ENCODE data around the gene ZNF574.
"Not testable (repeated sequence)": the region's sequence is repeated elsewhere in the genome, so short reads cannot be mapped to it uniquely, and the experiment has no call there.

Gene ZNF574, protein sequence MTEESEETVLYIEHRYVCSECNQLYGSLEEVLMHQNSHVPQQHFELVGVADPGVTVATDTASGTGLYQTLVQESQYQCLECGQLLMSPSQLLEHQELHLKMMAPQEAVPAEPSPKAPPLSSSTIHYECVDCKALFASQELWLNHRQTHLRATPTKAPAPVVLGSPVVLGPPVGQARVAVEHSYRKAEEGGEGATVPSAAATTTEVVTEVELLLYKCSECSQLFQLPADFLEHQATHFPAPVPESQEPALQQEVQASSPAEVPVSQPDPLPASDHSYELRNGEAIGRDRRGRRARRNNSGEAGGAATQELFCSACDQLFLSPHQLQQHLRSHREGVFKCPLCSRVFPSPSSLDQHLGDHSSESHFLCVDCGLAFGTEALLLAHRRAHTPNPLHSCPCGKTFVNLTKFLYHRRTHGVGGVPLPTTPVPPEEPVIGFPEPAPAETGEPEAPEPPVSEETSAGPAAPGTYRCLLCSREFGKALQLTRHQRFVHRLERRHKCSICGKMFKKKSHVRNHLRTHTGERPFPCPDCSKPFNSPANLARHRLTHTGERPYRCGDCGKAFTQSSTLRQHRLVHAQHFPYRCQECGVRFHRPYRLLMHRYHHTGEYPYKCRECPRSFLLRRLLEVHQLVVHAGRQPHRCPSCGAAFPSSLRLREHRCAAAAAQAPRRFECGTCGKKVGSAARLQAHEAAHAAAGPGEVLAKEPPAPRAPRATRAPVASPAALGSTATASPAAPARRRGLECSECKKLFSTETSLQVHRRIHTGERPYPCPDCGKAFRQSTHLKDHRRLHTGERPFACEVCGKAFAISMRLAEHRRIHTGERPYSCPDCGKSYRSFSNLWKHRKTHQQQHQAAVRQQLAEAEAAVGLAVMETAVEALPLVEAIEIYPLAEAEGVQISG

DNA sequence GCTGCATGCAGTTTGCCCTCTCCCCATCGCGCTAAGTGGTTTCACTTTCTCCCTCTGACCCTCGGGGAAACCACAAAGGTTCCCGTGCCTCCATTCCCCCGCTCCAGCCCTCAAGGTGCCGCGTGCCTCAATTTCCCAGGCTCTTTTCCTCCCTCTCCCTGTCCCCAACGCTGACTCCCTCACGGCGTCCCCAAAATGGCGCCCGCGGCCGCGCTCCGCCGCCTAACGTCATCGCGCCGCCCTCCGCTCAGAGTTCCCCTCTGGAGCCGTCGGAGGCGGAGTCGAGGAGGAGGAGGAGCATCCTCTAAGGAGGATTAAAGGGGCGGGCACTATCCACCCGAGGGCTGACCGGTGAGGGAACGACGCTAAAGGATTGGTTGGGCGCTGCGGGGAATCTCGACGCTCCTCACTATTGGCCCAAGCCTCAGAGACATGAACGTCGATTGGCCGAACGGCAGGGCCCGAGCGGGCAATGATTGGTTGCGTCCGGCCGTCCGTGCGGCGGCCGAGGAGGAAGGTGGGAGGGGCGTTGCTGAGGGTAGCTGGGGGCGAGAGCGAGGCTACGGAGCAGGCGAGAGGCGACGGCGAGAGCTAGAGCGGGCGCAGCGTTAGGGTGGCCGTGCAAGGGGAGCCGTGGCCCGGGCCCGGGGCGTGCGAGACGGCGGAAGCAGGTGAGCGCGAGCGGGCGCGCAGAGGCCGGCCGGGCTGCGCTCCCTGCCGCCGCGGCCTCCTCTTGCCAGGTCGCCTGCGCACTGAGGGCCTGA, at the start of gene ZNF574:
Gene ZNF574, plus strand, starts transcription at position 551 of the 764 bp plus-strand sequence. CDS start 2,441 bp downstream, outside the sequence.
- DNase-seq (ENCODE audit: low spot score), result peak; percentile 99

DNA sequence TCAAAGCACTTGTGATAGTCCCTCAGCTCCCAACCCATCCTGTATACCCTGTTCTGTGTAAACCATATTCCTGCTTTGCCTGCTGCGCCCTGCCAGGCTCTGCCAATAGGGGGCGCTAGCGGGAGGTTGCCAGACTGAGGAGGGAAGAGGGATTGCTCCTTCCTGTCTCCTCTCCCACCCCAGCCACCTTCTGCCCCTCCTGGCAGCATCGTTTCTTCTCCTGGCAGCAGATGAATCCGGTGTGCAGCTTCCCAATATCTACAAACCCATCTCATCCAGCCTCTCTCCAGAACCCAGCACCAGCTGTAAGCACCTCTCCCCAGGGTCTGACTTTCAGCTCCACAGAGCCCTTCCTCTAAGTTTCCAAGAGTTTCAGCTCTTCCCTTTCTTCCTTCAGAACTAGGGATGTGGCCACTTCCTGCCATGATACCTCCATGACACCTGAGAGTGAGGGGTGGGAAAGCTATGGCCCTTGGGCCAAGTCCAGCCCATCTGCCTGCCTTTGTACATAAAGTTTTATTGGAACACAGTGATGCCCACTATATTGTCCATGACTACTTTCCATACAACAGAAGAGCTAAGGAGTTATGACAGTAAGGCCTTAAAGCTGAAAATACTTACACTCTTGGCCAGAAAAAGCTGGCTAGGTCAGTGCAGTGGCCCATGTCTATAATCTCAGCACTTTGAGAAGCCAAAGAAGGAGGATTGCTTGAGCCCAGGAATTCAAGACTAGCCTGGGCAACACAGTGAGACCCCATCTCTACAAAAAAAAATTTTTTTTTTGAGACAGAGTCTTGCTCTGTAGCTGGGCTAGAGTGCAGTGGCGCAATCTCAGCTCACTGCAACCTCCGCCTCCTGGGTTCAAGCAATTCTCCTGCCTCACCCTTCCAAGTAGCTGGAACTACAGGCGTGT, 47.4 kb upstream of the ZNF574 start:
- no peak for DNase-seq (ENCODE audit: low spot score)

DNA sequence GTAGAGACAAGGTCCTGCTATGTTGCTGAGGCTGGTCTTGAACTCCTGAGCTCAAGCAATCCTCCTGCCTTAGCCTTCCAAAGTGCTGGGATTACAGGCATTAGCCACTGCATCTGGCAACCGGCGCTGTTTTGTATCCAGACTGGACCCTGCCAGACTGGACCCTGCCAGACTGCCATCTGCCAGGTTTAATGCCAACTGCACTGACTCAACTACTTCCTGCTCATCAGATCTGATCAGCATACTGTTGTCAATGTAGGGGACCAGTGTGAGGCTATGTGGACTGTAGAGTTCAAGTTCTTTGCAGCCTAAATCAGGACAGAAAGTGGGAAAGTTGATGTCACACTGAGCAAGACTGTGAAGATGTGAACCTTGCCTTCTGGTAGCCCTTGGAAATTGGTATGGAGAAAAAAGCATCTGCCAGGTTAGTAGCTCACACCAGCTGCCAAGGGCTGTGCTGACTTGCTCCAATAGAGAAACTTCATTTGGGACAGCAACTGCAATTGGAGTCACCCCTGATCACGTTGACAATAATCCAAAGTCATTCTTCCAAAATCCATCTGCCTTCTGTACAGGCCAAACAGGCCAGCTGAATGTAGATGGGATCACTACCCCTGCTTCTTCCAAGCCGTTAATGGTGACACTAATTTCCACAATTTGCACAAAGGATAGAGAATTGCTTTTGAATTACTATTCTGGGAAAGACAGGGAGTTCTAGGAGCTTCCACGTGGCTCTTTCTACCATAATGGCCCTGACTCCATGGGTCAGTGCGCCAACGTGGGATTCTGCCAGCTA, 45.1 kb upstream of the ZNF574 start:
- DNase-seq (ENCODE audit: low spot score), result no peak

DNA sequence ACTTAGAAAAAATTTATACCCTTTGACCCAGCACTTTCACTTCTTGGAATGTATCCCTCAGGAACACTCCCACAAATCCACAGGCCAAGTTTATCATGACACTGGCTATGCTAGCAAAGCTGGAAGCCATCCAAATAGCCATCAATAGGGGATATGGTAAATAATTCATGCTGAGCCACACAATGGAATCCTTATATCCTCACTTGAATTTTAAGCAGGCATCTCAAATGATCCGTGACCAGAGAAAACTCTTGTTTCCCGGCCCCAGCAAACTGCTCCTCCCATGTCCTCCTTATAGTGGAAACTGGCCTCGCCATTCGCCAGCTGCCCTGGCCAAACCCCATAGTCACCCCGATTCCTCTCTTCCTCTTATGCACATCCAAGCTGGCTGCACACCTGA, 43.5 kb upstream of the ZNF574 start:
- no peak for DNase-seq (ENCODE audit: low spot score)

DNA sequence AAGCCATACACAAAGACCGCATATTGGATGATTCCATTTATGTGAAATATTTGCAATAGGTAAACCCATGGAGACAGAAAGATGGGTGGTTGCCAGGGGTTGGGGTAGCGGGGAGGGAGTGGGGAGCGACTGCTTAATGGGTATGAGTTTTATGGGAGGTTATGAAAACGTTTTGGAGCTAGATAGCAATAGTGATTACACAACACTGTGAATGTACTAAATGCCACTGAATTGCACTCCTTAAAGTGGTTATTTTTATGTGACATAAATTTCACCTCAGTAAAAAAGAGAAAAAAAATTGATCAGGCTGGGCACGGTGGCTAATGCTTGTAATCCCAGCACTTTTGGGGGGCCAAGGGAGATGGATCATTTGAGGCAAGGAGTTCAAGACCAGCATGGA, 42.6 kb upstream of the ZNF574 start:
- no peak for DNase-seq (ENCODE audit: low spot score)

DNA sequence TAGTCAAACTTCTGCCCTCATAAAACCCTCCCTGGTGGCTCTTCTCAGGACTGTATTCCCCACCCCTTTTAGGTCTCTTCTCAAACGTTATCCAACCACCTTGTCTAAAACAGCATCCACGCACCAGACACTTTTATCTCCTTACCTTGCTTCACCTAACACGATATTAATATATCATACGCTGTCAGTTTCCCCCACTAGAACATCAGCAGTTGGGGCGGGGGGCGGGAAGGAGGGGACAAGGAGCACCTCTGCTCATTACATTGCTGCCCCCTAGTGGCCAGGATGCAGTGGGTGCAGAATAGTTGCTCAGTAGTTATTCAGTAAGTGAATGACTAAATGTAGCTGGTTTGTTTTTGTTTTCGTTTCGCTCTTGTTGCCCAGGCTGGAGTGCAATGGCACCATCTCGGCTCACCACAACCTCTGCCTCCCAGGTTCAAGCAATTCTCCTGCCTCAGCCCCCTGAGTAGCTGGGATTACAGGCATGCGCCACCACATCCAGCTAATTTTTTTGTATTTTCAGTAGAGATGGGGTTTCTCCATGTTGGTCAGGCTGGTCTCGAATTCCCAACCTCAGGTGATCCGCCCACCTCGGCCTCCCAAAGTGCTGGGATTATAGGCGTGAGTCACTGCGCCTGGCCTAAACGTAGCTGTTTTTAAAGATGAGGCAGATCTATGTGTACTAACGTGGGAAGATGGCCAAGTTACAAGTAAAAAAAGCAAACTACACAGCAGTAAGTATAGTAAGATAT, 41.1 kb upstream of the ZNF574 start:
- DNase-seq (ENCODE audit: low spot score), result peak; percentile 87

DNA sequence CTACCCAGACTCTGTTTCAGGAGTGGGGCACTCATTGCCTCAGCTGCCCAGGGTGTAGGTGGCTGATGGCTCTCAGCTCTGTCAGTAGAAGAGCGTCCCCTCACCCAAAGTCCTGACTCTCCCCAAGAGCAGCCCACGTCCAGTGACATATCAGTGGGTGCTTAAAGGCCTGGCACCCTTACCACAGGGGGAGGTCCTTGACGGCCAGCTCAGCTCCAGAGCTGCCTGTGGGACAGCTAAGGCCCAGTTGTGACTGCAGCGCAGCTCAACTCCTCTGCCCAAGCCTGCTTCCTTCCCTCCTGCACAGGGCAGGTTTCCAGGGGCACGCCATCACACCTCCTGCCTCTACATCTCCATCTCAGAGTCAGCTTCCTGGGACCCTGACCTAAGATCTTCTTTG, 38.3 kb upstream of the ZNF574 start:
- no peak for DNase-seq (ENCODE audit: low spot score)

DNA sequence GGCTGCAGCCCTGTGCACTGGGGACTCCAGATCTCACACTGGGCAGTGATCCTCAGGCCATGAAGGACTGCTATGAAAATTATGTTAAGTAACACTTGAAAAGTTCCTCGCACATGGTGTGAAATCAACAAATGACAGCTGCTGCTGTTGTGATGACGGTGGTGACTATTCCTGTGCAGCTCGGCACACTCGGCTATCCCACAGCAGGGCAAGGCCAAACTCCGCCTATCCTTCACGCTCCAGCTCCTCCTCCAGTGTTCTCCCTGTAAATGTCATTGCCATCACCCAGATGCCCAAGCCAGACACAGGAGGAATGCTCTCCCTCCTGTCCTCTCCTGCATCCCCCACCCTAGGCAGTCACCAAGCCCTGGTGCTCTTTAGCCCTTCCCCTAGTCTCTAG, 37.3 kb upstream of the ZNF574 start:
- no peak for DNase-seq (ENCODE audit: low spot score)

DNA sequence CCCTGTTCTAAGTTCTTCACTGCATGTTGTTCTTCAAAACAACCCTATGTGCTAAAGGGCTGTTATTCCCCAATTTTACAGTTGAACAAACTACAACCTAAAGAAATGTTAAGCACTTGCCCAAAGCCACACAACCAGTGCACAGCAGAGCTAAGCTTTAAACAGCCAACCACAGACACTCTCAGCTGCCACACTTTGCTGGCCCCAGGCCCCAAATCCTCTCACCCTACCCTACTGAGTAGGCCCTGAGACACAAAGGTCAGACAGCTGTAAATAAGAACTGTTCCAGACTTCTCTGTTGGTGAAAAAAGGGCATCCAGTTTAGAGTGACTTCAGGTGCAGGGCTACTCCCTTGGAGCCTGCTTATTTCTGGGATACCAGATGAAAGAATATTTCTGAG, 35.9 kb upstream of the ZNF574 start:
- no peak for DNase-seq (ENCODE audit: low spot score)

DNA sequence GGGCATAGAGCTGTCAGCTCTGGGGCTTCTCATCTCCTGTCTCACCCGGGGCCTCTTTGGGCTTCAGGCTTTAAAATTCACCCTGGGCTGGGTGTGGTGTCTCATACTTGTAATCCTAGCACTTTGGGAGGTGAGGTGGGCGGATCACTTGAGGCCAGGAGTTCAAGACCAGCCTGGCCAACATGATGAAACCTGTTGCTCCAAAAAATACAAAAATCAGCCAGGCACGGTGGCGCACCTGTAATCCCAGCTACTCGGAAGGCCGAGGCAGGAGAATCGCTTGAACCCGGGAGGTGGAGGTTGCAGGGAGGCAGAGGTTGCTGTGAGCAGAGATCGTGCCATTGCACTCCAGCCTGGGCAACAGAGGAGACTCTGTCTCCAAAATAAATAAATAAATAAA, 35.5 kb upstream of the ZNF574 start:
- not testable (repeated sequence) for DNase-seq (ENCODE audit: low spot score)

DNA sequence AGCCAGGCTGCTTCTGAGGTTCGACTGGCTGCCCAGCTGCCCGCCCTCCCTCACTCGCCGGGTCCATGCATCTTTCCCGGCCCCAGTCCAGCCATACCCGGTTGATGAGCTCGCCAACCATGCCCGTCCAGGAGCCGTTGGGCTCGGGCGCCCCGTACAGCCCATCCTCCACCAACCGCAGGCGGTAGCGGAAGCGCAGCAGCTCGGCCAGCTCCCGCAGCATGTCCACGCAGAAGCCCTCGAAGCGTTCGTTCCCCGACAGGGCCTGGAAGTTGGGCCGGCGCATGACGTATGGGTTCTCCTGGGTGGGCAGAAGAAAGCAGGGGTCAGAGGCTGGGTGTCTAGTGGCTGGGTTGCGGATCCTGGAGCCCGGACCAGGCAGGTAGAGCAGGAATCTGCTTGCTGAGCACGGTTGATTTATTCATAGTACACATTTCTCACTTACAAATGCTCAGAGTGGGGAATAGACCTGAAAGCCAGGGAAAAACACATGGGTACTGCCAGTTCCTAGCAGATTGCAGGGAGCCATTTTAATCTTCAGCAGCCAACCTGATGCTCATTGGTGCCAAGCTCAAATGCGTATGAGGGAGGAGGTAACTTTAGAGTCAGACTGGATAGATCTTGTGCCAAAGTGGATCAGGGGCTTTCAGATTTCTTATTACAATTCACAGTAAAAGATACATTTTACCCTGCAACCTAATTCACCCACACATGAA, 33.4 kb upstream of the ZNF574 start:
- no peak for DNase-seq (ENCODE audit: low spot score)

DNA sequence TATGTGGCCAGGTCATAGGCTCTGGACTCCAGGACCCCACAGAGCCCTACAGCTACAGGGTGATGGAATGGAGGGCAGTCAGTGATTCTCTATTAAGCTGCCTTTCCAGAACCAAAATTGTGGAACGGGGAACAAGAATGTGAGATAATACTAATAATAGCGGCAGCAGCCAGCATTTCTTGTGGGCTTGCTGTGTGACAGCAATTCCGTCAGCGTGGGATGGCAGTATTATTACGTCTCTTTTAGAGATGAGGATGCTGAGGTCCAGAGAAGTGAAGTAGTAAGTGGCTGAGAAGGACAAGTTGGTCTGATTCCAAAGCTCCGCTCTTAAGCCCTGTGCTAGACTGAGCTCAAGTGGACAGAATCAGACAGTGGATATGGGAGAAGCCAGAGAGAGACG, 30.4 kb upstream of the ZNF574 start:
- no peak for DNase-seq (ENCODE audit: low spot score)

DNA sequence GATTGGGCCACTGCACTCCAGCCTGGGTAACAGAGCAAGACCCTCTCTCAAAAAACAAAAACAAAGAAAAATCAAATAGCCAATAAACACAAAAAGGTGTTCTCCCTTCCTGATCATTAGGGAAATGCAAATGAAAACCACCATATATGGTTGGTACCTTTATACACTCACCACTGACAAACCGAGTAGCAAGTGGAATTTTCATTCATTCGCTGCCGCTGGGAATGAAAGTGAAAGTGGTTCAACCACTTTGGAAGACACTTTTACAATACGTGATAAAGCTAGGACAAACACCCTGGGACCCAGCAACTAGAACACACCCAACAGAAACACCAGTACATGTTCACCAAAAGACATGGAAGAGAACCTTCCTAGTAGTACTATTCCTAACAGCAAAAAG, 27.0 kb upstream of the ZNF574 start:
- DNase-seq (ENCODE audit: low spot score), result no peak

DNA sequence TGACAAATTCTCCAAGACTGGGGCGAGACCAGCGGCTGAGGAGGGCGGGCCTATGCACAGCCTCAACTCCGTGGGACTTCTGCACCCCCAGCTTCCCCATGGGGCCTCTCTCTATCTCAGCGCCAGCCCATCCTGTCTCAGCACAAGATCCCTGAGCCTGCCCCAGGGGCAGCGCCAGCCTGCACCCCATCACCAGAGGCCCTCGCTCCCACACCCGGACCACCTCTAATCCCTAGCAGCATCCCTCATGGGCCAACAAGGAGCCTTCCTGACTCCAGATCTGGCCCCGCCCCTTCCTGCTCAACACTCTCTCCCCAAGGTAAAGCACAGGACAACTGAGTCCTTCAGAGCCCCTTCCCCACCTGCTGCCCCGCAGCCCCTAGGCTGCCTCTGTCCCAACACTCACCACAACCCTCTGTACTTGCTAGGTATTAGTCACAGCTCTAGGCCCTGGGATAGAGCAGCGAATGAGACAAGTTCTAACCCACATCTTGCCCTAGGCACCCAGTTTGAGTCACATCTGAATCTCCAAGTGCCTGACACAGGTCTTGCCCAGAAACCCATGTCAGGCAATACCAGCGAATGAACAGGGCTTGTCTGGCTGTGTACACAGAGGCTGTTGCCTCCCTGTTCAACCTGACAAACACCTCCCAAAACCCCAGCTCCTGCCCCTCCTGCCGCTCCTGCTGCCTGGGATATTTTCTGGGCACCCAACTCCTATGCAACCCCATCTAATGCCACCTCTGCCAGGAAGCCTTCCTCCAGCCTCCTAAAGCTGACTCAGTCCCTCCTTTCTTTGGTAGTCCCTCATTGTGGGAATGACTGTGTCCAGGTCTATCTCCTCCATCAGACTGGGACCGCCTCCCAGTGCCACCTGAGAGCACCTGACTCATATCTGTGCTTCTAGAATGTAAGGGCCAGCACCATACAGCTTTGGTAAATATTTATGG, 24.5 kb upstream of the ZNF574 start:
- no peak for DNase-seq (ENCODE audit: low spot score)

DNA sequence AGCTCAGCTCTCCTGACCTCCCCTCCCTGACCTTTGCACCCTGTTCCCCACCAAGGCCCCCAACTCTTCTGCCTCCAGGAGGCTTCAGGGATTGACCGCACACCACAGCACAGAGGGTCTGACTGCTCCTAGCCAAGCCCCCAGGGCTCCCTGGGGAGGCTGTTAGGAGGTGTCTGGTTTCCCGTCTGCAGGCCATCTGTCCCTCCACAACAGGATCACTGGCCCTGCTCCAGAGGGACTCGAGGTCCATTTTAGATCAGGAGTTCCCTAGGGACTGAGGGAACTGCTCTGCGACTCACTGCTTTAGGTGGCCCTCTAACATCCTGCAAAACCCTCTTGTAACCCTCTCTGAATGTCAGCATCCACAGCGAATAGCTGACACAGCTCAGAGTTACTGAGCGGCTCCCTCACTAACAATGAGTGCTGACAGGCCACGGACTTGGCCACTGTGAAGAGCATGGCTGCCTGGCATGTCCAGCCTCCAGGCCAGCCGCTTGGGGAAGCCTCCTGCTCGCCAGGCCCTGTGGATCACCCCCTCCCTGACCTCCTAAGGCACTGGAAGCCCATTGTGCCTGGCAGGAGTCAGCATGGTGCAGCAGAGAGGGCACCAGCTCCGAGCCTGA, 23.6 kb upstream of the ZNF574 start:
- DNase-seq (ENCODE audit: low spot score), result no peak

DNA sequence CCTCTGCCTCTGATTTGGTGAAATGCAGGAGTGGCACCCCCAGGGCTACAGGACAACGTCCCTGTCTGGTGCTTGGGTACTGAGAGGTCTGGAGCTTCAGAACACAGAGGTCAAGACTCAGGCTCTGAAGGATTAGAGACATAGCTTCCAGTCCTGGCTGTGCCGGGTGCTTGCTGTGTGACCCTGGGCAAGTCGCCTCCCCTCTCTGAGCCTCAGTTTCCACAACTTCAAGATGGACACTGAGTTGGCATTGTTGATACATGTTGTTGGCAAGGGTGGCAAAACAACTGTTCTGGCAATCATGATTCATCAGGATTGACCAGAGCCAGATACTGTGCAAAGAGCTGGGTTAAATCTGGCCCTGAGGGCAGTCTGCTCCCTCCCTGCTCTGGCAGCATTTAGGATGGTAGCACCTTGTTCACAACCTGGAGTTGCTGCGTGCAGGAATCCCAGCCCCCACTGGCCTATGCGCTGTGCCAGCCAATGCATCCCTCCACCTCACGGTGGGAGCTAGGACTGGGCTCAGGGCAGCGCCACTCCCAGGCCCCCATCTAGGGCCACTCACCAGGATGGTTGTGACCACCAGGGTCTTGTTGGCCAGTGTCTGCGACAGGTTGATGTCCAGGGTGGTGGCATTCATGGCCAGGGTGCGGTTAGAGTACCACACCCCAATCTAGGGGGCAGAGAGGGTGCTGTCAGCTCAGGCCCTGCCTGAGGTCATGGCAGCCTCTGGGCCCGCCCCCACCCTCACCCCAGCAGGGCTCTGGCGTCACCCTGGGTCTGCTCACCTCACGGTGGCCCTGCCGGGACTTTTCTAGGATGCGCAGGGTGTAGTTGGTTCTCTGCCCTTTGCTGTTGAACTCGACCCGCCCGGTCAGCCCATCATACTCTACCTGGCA, 22.7 kb upstream of the ZNF574 start:
- no peak for DNase-seq (ENCODE audit: low spot score)
